ENCODE measurements around the gene BBS2. TPM values are rescaled to one million over a fixed set of nuclear protein-coding genes. Genes with fewer than 3 reads are reported as not detected.

Gene BBS2
- total and polyA plus RNA-seq, 9 of the 15 experiments (the other 6 are each of a cell fraction or from before 2014, with no cell fraction given), result 4.2 to 22.7 (median 10.2) TPM

GRCh38 chr16:56477096-56477878 is 42.5 kb downstream of the BBS2 start:
- H4K20me1 ChIP-seq (replicated peaks; ENCODE audit: control insufficient read depth, insufficient read depth, low read length), result no peaks in the 10 kb centered on the region
- intact Hi-C loops (cut with micrococcal nuclease), result no loop called here
- peaks cover 71% of the 10 kb centered on the region for H3K36me3 ChIP-seq (ENCODE audit: control insufficient read depth, insufficient read depth, low read length)
- H3K9me3 ChIP-seq (replicated peaks; ENCODE audit: control insufficient read depth, insufficient read depth, low read depth, low read length), result no peaks in the 10 kb centered on the region
- H3K9me1 ChIP-seq (ENCODE audit: control insufficient read depth, insufficient read depth, low read length), result no peaks in the 10 kb centered on the region
- CTCF ChIA-PET (ENCODE audit: low intra/inter-chr PET ratio), result no interaction called here
- 87% methylated on average over 2 of the region's 2 CpGs for WGBS (ENCODE audit: insufficient coverage, low coverage, missing lambda C conversion rate)
- H3K9ac ChIP-seq (ENCODE audit: insufficient read depth in 1 of 2, low read depth in 2 of 2, low read length in 2 of 2), result no peak overlapping the region
- ATAC-seq, result peak; percentile 73
- in situ Hi-C loops (cut with MboI), result no loop called here
- H3K4me1 ChIP-seq (replicated peaks in 1 of 2; ENCODE audit: control insufficient read depth in 2 of 2, insufficient read depth in 2 of 2, low read length in 2 of 2), result peaks cover 0 to 30% of the 10 kb centered on the region in 2 experiments; a peak in 4 of 5 replicates
- peak overlapping the region; percentile 40; the same call in 1 of the 3 replicates for H3K27ac ChIP-seq (ENCODE audit: extremely low read depth, low read depth, low read length)
- BruUV-seq (replicated peaks), result no TSS peak
- no peak for FAIRE-seq
- DNase-seq (ENCODE audit: extremely low read depth in 1 of 4, low spot score in 3 of 4), result peak in 3 of 4 experiments; percentile 19 to 44 (median 21)
- POLR2A ChIA-PET, result no interaction called here
- H3K4me2 ChIP-seq (ENCODE audit: insufficient read depth, low read length), result no peak overlapping the region
- no peak overlapping the region for H3K4me3 ChIP-seq
- H2AFZ ChIP-seq (ENCODE audit: low read depth, low read length), result no peak overlapping the region
- no peaks in the 10 kb centered on the region for H3K79me2 ChIP-seq (ENCODE audit: control insufficient read depth, insufficient read depth, low read length)
- no peaks in the 10 kb centered on the region for H3K27me3 ChIP-seq (ENCODE audit: control insufficient read depth in 2 of 2, insufficient read depth in 2 of 2, low read length in 2 of 2)
- TF ChIP-seq MAFG (tag; conservative IDR thresholded peaks at IDR 0.05) (peak; percentile 90), MAFF (IDR thresholded peaks at IDR 0.05; ENCODE audit: low read length) (peak; percentile 41; the same call in 1 of the 2 replicates), GTF2E2 (tag; IDR thresholded peaks at IDR 0.05) (0 out of 2 replicates have a peak, but pooled peaks have one; percentile 15), C11orf30 (IDR thresholded peaks at IDR 0.05; ENCODE audit: low read depth) (peak; percentile 83), ARID1B (IDR thresholded peaks at IDR 0.05) (peak; percentile 29; the same call in 1 of the 2 replicates), NFE2 (IDR thresholded peaks at IDR 0.05; ENCODE audit: low read depth) (peak; percentile 81), MAFK (IDR thresholded peaks at IDR 0.05; ENCODE audit: low read length) (peak; percentile 53; the same call in 1 of the 2 replicates), NFE2L1 (tag; IDR thresholded peaks at IDR 0.05; ENCODE audit: borderline replicate concordance, low read depth) (peak; percentile 50), MEF2A (IDR thresholded peaks at IDR 0.05; ENCODE audit: control insufficient read depth, low read depth, low read length) (no peak), ERF (CRISPR knock-in tag; IDR thresholded peaks at IDR 0.05) (no peak), JUND (IDR thresholded peaks at IDR 0.05; ENCODE audit: borderline replicate concordance, low read depth, low read length) (peak; percentile 82; the same call in 1 of the 2 replicates), JUND (tag; IDR thresholded peaks at IDR 0.05; ENCODE audit: borderline replicate concordance, low read depth, low read length) (peak; percentile 83), ZNF175 (CRISPR knock-in tag; IDR thresholded peaks at IDR 0.05; ENCODE audit: low read depth) (peak; percentile 73), LARP7 (IDR thresholded peaks at IDR 0.05) (no peak), PTTG1 (tag; IDR thresholded peaks at IDR 0.05; ENCODE audit: low read depth) (0 out of 2 replicates have a peak, but pooled peaks have one; percentile 10), NR4A1 (CRISPR knock-in tag; IDR thresholded peaks at IDR 0.05) (no peak), NR4A1 (tag; IDR thresholded peaks at IDR 0.05) (0 out of 2 replicates have a peak, but pooled peaks have one; percentile 28), GTF2A2 (tag; IDR thresholded peaks at IDR 0.05) (no peak), NFXL1 (CRISPR knock-in tag; IDR thresholded peaks at IDR 0.05) (no peak), ZNF316 (IDR thresholded peaks at IDR 0.05) (peak; percentile 84), ZNF584 (CRISPR knock-in tag; IDR thresholded peaks at IDR 0.05; ENCODE audit: low read depth) (peak; percentile 77), GATAD2B (IDR thresholded peaks at IDR 0.05; ENCODE audit: borderline replicate concordance) (no peak), KAT8 (IDR thresholded peaks at IDR 0.05; ENCODE audit: low read depth) (no peak), PHF20 (IDR thresholded peaks at IDR 0.05; ENCODE audit: partially characterized antibody) (no peak)
- TF ChIP-seq, protein P1, sequence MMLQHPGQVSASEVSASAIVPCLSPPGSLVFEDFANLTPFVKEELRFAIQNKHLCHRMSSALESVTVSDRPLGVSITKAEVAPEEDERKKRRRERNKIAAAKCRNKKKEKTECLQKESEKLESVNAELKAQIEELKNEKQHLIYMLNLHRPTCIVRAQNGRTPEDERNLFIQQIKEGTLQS (IDR thresholded peaks at IDR 0.05), result peak; percentile 71
- TF ChIP-seq, protein P1 (CRISPR knock-in tag; conservative IDR thresholded peaks at IDR 0.05), result no peak

All from K562 (cell line).